Prostate gland (tissue), 2 donors: ENCODE measurements around the gene PLCB1. TPM values are rescaled to one million over a fixed set of nuclear protein-coding genes. Genes with fewer than 3 reads are reported as not detected.

Source experiments
- DNase-seq: peaks from one replicate; pipeline ENCODE4 v3.0.0-alpha.2; 2019; ENCODE audit warnings: low spot score
- H3K27ac ChIP-seq, 2 donors: fragments of 200-600 bp; sonication (generic); 2 replicates each; pipeline ENCODE4 v1.5.1; 2017 to 2019
- H3K27me3 ChIP-seq: fragments of 200-600 bp; sonication (generic); replicated peaks from 2 replicates; pipeline ENCODE4 v1.5.1; 2019; ENCODE audit not compliant: insufficient read depth
- H3K36me3 ChIP-seq, 2 donors: fragments of 200-600 bp; sonication (generic); 1 replicate in 1 of 2; 2 replicates in 1 of 2; pipeline versions ENCODE4 v1.5.1 to v1.8.1; 2017 to 2019
- H3K4me1 ChIP-seq: fragments of 200-600 bp; sonication (generic); replicated peaks from 2 replicates; pipeline ENCODE4 v1.5.1; 2019
- H3K4me3 ChIP-seq, 2 donors: fragments of 200-600 bp; sonication (generic); 2 replicates each; pipeline ENCODE4 v1.5.1; 2017 to 2019
- H3K9me3 ChIP-seq: fragments of 200-600 bp; sonication (generic); 2 replicates; pipeline ENCODE4 v1.5.1; 2017
- CTCF ChIP-seq, 4 experiments: fragments of 200-600 bp in 2 of 4; fragments of 450-650 bp in 2 of 4; sonication (generic) in 2 of 4; IDR thresholded peaks; 1 replicate in 3 of 4; 2 replicates in 1 of 4; pipeline ENCODE4 v1.5.1; 2016 to 2019; ENCODE audit warnings: antibody characterized with exemption in 4 of 4, mild to moderate bottlenecking in 2 of 4, moderate library complexity in 2 of 4
- POLR2A ChIP-seq: fragments of 450-650 bp; IDR thresholded peaks from one replicate; pipeline ENCODE4 v1.6.1; 2016; ENCODE audit warnings: antibody characterized with exemption, mild to moderate bottlenecking
- POLR2AphosphoS5 ChIP-seq: sonication (generic); formaldehyde crosslinking; IDR thresholded peaks from one replicate; pipeline ENCODE4 v1.6.1; 2017; ENCODE audit warnings: antibody characterized with exemption
- WGBS: methylation state at CpG from one replicate; pipeline ENCODE4 v1.1.5; 2018; 5-methylcytosine and 5-hydroxymethylcytosine counted together
- intact Hi-C: fragments of 100-400 bp; cut with DNase I; formaldehyde crosslinking; loops from one replicate; pipeline ENCODE4 v1.14.2; 2022
- total RNA-seq, 2 donors: library from RNA; depleted of rRNA; stranded (reverse); fragments of >200 nt; gene quantifications; one replicate each; pipeline ENCODE4 v1.1.0, GENCODE V29; 2016

Gene PLCB1
- total RNA-seq, 2 donors from 2014 or later = 24.3 to 26.3 TPM

- no peaks in the 10 kb centered on the region for H3K27me3 ChIP-seq
- TF ChIP-seq CTCF (IDR thresholded peaks at IDR 0.05) (no peak), POLR2AphosphoS5 (no peak), POLR2A (no peak)
- no peaks in the 10 kb centered on the region for H3K36me3 ChIP-seq
- WGBS = 75% methylated on average over 6 of the region's 6 CpGs
- no peak overlapping the region for H3K27ac ChIP-seq
- no peak overlapping the region for H3K4me3 ChIP-seq
- H3K4me1 ChIP-seq = no peaks in the 10 kb centered on the region
- no peak for DNase-seq
- H3K9me3 ChIP-seq = no peaks in the 10 kb centered on the region
- intact Hi-C loops = no loop called here
These were observed 199.8 kb downstream of the PLCB1 start for GRCh38 chr20:8331740-8332412.

- intact Hi-C loops = no loop called here
- H3K27me3 ChIP-seq = no peaks in the 10 kb centered on the region
- TF ChIP-seq CTCF (IDR thresholded peaks at IDR 0.05) = no peak
- TF ChIP-seq POLR2AphosphoS5 = no peak
- TF ChIP-seq POLR2A = no peak
- H3K4me1 ChIP-seq = no peaks in the 10 kb centered on the region
- no peak overlapping the region for H3K27ac ChIP-seq
- H3K36me3 ChIP-seq = no peaks in the 10 kb centered on the region
- DNase-seq = no peak
- no peaks in the 10 kb centered on the region for H3K9me3 ChIP-seq
- 52% methylated on average over 2 of the region's 2 CpGs for WGBS
- no peak overlapping the region for H3K4me3 ChIP-seq
These were observed 202.6 kb downstream of the PLCB1 start for GRCh38 chr20:8334641-8335040.

GRCh38 chr20:8335059-8335458 lies 203.0 kb downstream of the PLCB1 start:
- Histone ChIP-seq H3K27me3 (no peaks in the 10 kb centered on the region), H3K36me3 (no peaks in the 10 kb centered on the region), H3K4me3 (no peak overlapping the region), H3K27ac (no peak overlapping the region), H3K4me1 (no peaks in the 10 kb centered on the region), H3K9me3 (no peaks in the 10 kb centered on the region)
- WGBS = 74% methylated on average over 1 of the region's 1 CpG
- intact Hi-C loops = no loop called here
- no peak for DNase-seq
- TF ChIP-seq POLR2AphosphoS5 = no peak
- no peak for TF ChIP-seq POLR2A
- TF ChIP-seq CTCF (IDR thresholded peaks at IDR 0.05) = no peak

GRCh38 chr20:8335495-8336195 lies 203.6 kb downstream of the PLCB1 start:
- DNase-seq = no peak
- Histone ChIP-seq H3K9me3 (no peaks in the 10 kb centered on the region), H3K36me3 (no peaks in the 10 kb centered on the region), H3K27ac (no peak overlapping the region), H3K4me3 (no peak overlapping the region), H3K27me3 (no peaks in the 10 kb centered on the region), H3K4me1 (no peaks in the 10 kb centered on the region)
- intact Hi-C loops = no loop called here
- WGBS = 85% methylated on average over 7 of the region's 7 CpGs
- TF ChIP-seq POLR2A (no peak), POLR2AphosphoS5 (no peak), CTCF (IDR thresholded peaks at IDR 0.05) (no peak)

- H3K4me3 ChIP-seq = no peak overlapping the region
- WGBS = 93% methylated on average over 3 of the region's 3 CpGs
- no peak overlapping the region for H3K27ac ChIP-seq
- H3K36me3 ChIP-seq = no peaks in the 10 kb centered on the region
- DNase-seq = no peak
- no peaks in the 10 kb centered on the region for H3K27me3 ChIP-seq
- no peaks in the 10 kb centered on the region for H3K9me3 ChIP-seq
- TF ChIP-seq POLR2A (no peak), CTCF (IDR thresholded peaks at IDR 0.05) (no peak), POLR2AphosphoS5 (no peak)
- intact Hi-C loops = no loop called here
- H3K4me1 ChIP-seq = peaks cover 7% of the 10 kb centered on the region
These were observed 207.3 kb downstream of the PLCB1 start for GRCh38 chr20:8339349-8339748.
